ENCODE results near the gene CAMSAP2.

Gene CAMSAP2

GRCh38 chr1:200873116-200873670, 134.5 kb downstream of the CAMSAP2 start:
- TF ChIP-seq ZBTB7A (IDR thresholded peaks at IDR 0.05; ENCODE audit: low read depth) (no peak), CREB1 (IDR thresholded peaks at IDR 0.05; ENCODE audit: low read depth) (no peak), EGR1 (IDR thresholded peaks at IDR 0.05) (no peak), TCF12 (IDR thresholded peaks at IDR 0.05; ENCODE audit: low read depth) (no peak), YY1 (IDR thresholded peaks at IDR 0.05; ENCODE audit: low read depth) (no peak), EP300 (IDR thresholded peaks at IDR 0.05; ENCODE audit: borderline replicate concordance) (no peak), REST (IDR thresholded peaks at IDR 0.05; ENCODE audit: low read depth) (no peak)

- TF ChIP-seq TCF12 (IDR thresholded peaks at IDR 0.05; ENCODE audit: low read depth) (no peak), TAF1 (IDR thresholded peaks at IDR 0.05; ENCODE audit: low read depth) (no peak), REST (IDR thresholded peaks at IDR 0.05; ENCODE audit: low read depth) (no peak), CREB1 (IDR thresholded peaks at IDR 0.05; ENCODE audit: low read depth) (no peak), RAD21 (IDR thresholded peaks at IDR 0.05; ENCODE audit: low read depth) (no peak), YY1 (IDR thresholded peaks at IDR 0.05; ENCODE audit: low read depth) (no peak), EP300 (IDR thresholded peaks at IDR 0.05; ENCODE audit: borderline replicate concordance) (no peak), EGR1 (IDR thresholded peaks at IDR 0.05) (no peak), TEAD4 (IDR thresholded peaks at IDR 0.05) (no peak), USF1 (IDR thresholded peaks at IDR 0.05) (no peak)
Observed at GRCh38 chr1:200873671-200874397, 135.1 kb downstream of the CAMSAP2 start.

GRCh38 chr1:200874694-200875093, 136.0 kb downstream of the CAMSAP2 start:
- TF ChIP-seq TCF12 (IDR thresholded peaks at IDR 0.05; ENCODE audit: low read depth) (no peak), TAF1 (IDR thresholded peaks at IDR 0.05; ENCODE audit: low read depth) (no peak), EP300 (IDR thresholded peaks at IDR 0.05; ENCODE audit: borderline replicate concordance) (no peak), TEAD4 (IDR thresholded peaks at IDR 0.05) (no peak), YY1 (IDR thresholded peaks at IDR 0.05; ENCODE audit: low read depth) (no peak), USF1 (IDR thresholded peaks at IDR 0.05) (no peak), MAX (IDR thresholded peaks at IDR 0.05) (no peak), CREB1 (IDR thresholded peaks at IDR 0.05; ENCODE audit: low read depth) (no peak), RAD21 (IDR thresholded peaks at IDR 0.05; ENCODE audit: low read depth) (no peak), FOXM1 (IDR thresholded peaks at IDR 0.05; ENCODE audit: borderline replicate concordance, low read depth) (no peak), CEBPB (IDR thresholded peaks at IDR 0.05) (no peak), NFIC (IDR thresholded peaks at IDR 0.05) (no peak), REST (IDR thresholded peaks at IDR 0.05; ENCODE audit: low read depth) (no peak), ZBTB7A (IDR thresholded peaks at IDR 0.05; ENCODE audit: low read depth) (no peak), EGR1 (IDR thresholded peaks at IDR 0.05) (no peak)

GRCh38 chr1:200875416-200875815, 136.7 kb downstream of the CAMSAP2 start:
- TF ChIP-seq NFIC (IDR thresholded peaks at IDR 0.05), result no peak
- no peak for TF ChIP-seq YY1 (IDR thresholded peaks at IDR 0.05; ENCODE audit: low read depth)
- no peak for TF ChIP-seq EP300 (IDR thresholded peaks at IDR 0.05; ENCODE audit: borderline replicate concordance)
- no peak for TF ChIP-seq TCF12 (IDR thresholded peaks at IDR 0.05; ENCODE audit: low read depth)
- TF ChIP-seq USF1 (IDR thresholded peaks at IDR 0.05), result no peak
- TF ChIP-seq EGR1 (IDR thresholded peaks at IDR 0.05), result no peak
- no peak for TF ChIP-seq TEAD4 (IDR thresholded peaks at IDR 0.05)
- no peak for TF ChIP-seq CEBPB (IDR thresholded peaks at IDR 0.05)
- TF ChIP-seq FOXM1 (IDR thresholded peaks at IDR 0.05; ENCODE audit: borderline replicate concordance, low read depth), result no peak
- no peak for TF ChIP-seq RAD21 (IDR thresholded peaks at IDR 0.05; ENCODE audit: low read depth)
- TF ChIP-seq REST (IDR thresholded peaks at IDR 0.05; ENCODE audit: low read depth), result no peak
- no peak for TF ChIP-seq CREB1 (IDR thresholded peaks at IDR 0.05; ENCODE audit: low read depth)
- no peak for TF ChIP-seq ZBTB7A (IDR thresholded peaks at IDR 0.05; ENCODE audit: low read depth)
- no peak for TF ChIP-seq TAF1 (IDR thresholded peaks at IDR 0.05; ENCODE audit: low read depth)

Data from Ishikawa (cell line).